Coronary artery (tissue), 2 donors: ENCODE results near the gene HMCN1.

Source experiments
- DNase-seq: peaks from one replicate; pipeline ENCODE4 v3.0.0-alpha.2; 2017; ENCODE audit warnings: low spot score
- H3K27ac ChIP-seq, 2 donors: fragments of 200-600 bp; sonication (generic); one replicate each; pipeline ENCODE4 v1.5.1; 2016 to 2019
- H3K4me3 ChIP-seq: fragments of 200-600 bp; sonication (generic); 2 replicates; pipeline ENCODE4 v1.5.1; 2016; ENCODE audit warnings: mild to moderate bottlenecking, moderate library complexity
- CTCF ChIP-seq: fragments of 200-600 bp; sonication (generic); IDR thresholded peaks from one replicate; pipeline ENCODE4 v1.5.1; 2019; ENCODE audit warnings: antibody characterized with exemption

The HMCN1 gene

GRCh38 chr1:185860311-185860710 is 126.1 kb downstream of the HMCN1 start:
- Histone ChIP-seq H3K27ac (no peak overlapping the region), H3K4me3 (no peak overlapping the region)
- no peak for TF ChIP-seq CTCF
- DNase-seq, result no peak

- no peak for DNase-seq
- TF ChIP-seq CTCF, result no peak
- Histone ChIP-seq H3K4me3 (no peak overlapping the region), H3K27ac (peak overlapping the region in 1 of 2 donors; percentile 20)
Measured at GRCh38 chr1:185860859-185861258, 126.7 kb downstream of the HMCN1 start.

GRCh38 chr1:185861630-185862029 is 127.4 kb downstream of the HMCN1 start:
- Histone ChIP-seq H3K4me3 (no peak overlapping the region), H3K27ac (no peak overlapping the region)
- TF ChIP-seq CTCF, result no peak
- DNase-seq, result no peak

GRCh38 chr1:185862235-185862634 is 128.0 kb downstream of the HMCN1 start:
- no peak overlapping the region for H3K27ac ChIP-seq
- TF ChIP-seq CTCF, result no peak
- no peak for DNase-seq
- no peak overlapping the region for H3K4me3 ChIP-seq

GRCh38 chr1:185864331-185864730 is 130.1 kb downstream of the HMCN1 start:
- Histone ChIP-seq H3K4me3 (no peak overlapping the region), H3K27ac (no peak overlapping the region)
- no peak for TF ChIP-seq CTCF
- no peak for DNase-seq

GRCh38 chr1:185864889-185865517 is 130.8 kb downstream of the HMCN1 start:
- Histone ChIP-seq H3K4me3 (no peak overlapping the region), H3K27ac (no peak overlapping the region)
- no peak for DNase-seq
- TF ChIP-seq CTCF, result no peak

- H3K4me3 ChIP-seq, result no peak overlapping the region
- no peak overlapping the region for H3K27ac ChIP-seq
- DNase-seq, result no peak
- no peak for TF ChIP-seq CTCF
Measured at GRCh38 chr1:185869590-185869989, 135.4 kb downstream of the HMCN1 start.
